SK-N-SH (cell line): ENCODE measurements around the gene QTRT2. TPM values are rescaled to one million over a fixed set of nuclear protein-coding genes. Genes with fewer than 3 reads are reported as not detected.

Experiments used
- CTCF ChIA-PET: fragments of 300-600, 350-600 bp; formaldehyde crosslinking; extraction: SDS; loops from one replicate; lab custom pipeline; 2021; lab: Yijun Ruan, JAX
- POLR2A ChIA-PET: fragments of 350-600 bp; sonication (Branson Sonifier 250); formaldehyde crosslinking; extraction: SDS; loops from one replicate; lab custom pipeline; 2020; ENCODE audit warnings: antibody characterized with exemption, inconsistent platforms; lab: Yijun Ruan, JAX
- DNase-seq: peaks from one replicate; pipeline ENCODE4 v3.0.0; 2012
- H2AFZ ChIP-seq: fragments of 200-600 bp; sonication (generic); 2 replicates; pipeline ENCODE4 v1.8.1; 2016; ENCODE audit warnings: antibody characterized with exemption, mild to moderate bottlenecking, low read depth
- H3F3A ChIP-seq: fragments of 200-600 bp; sonication (generic); replicated peaks from 2 replicates; pipeline ENCODE3; 2016; ENCODE audit warnings: antibody characterized with exemption, mild to moderate bottlenecking; ENCODE audit not compliant: insufficient read depth
- H3K27ac ChIP-seq, 2 experiments: fragments of 200-500 bp in 1 of 2; fragments of 200-600 bp in 1 of 2; sonication (Bioruptor generic) in 1 of 2; sonication (generic), shearing (Covaris generic) in 1 of 2; 2 replicates each; pipeline versions ENCODE4 v1.5.1 to v1.6.1; 2014 to 2016; ENCODE audit warnings: low read depth in 2 of 2, inconsistent platforms in 1 of 2, low read length in 1 of 2, mild to moderate bottlenecking in 1 of 2, mixed read lengths in 1 of 2
- H3K27me3 ChIP-seq: fragments of 200-600 bp; sonication (generic), shearing (Covaris generic); 2 replicates; pipeline ENCODE4 v1.6.1; 2016; ENCODE audit warnings: mixed run types; ENCODE audit not compliant: insufficient read depth
- H3K36me3 ChIP-seq, 2 experiments: fragments of 200-500 bp in 1 of 2; fragments of 200-600 bp in 1 of 2; sonication (Bioruptor generic) in 1 of 2; sonication (generic) in 1 of 2; replicated peaks in 1 of 2; 2 replicates each; pipeline versions ENCODE3 to v1.5.1; 2014 to 2016; ENCODE audit warnings: low read length in 1 of 2, mild to moderate bottlenecking in 1 of 2; ENCODE audit not compliant: insufficient read depth in 2 of 2, control insufficient read depth in 1 of 2
- H3K4me1 ChIP-seq, 2 experiments: fragments of 200-500 bp in 1 of 2; fragments of 200-600 bp in 1 of 2; sonication (Bioruptor generic) in 1 of 2; sonication (generic), shearing (Covaris generic) in 1 of 2; 2 replicates each; pipeline versions ENCODE4 v1.5.1 to v1.6.1; 2014 to 2016; ENCODE audit warnings: low read depth in 1 of 2, low read length in 1 of 2, mixed run types in 1 of 2; ENCODE audit not compliant: insufficient read depth in 2 of 2, control insufficient read depth in 1 of 2
- H3K4me2 ChIP-seq: fragments of 200-600 bp; sonication (generic), shearing (Covaris generic); 2 replicates; pipeline ENCODE4 v1.6.1; 2017; ENCODE audit warnings: mixed run types
- H3K4me3 ChIP-seq, 2 experiments: fragments of 200-500 bp in 1 of 2; fragments of 200-600 bp in 1 of 2; sonication (Bioruptor generic) in 1 of 2; sonication (generic), shearing (Covaris generic) in 1 of 2; 2 replicates each; pipeline versions ENCODE4 v1.5.1 to v1.8.1; 2014 to 2016; ENCODE audit warnings: low read depth in 2 of 2, inconsistent platforms in 1 of 2, low read length in 1 of 2, mild to moderate bottlenecking in 1 of 2, mixed read lengths in 1 of 2, moderate library complexity in 1 of 2
- H3K79me2 ChIP-seq: fragments of 200-600 bp; sonication (generic); 2 replicates; pipeline ENCODE4 v1.8.1; 2017; ENCODE audit warnings: mild to moderate bottlenecking; ENCODE audit not compliant: insufficient read depth
- H3K9ac ChIP-seq: fragments of 200-600 bp; sonication (generic); 2 replicates; pipeline ENCODE4 v1.6.1; 2017; ENCODE audit warnings: mixed run types
- H3K9me2 ChIP-seq: fragments of 200-600 bp; sonication (generic); 2 replicates; pipeline ENCODE4 v1.6.1; 2017; ENCODE audit warnings: mixed run types
- H3K9me3 ChIP-seq: fragments of 200-600 bp; sonication (generic); 2 replicates; pipeline ENCODE4 v1.6.1; 2017; ENCODE audit warnings: mixed run types, mild to moderate bottlenecking, moderate library complexity
- H4K20me1 ChIP-seq: fragments of 200-600 bp; sonication (generic); 2 replicates; pipeline ENCODE4 v1.6.1; 2017; ENCODE audit warnings: mild to moderate bottlenecking, mixed run types; ENCODE audit not compliant: insufficient read depth
- EZH2phosphoT487 ChIP-seq: fragments of 200-600 bp; sonication (generic); IDR thresholded peaks from 2 replicates; pipeline ENCODE4 v1.6.1; 2017; ENCODE audit warnings: low read depth, mixed run types, mild to moderate bottlenecking, antibody characterized with exemption, moderate library complexity, borderline replicate concordance
- FOSL2 ChIP-seq: IDR thresholded peaks from 2 replicates; pipeline ENCODE4 v1.4.0; 2012; ENCODE audit warnings: low read depth, mild to moderate bottlenecking, moderate library complexity, borderline replicate concordance
- FOXJ3 ChIP-seq: sonication (generic); formaldehyde crosslinking; IDR thresholded peaks from 2 replicates; pipeline ENCODE4 v1.5.1; 2020; ENCODE audit warnings: mild to moderate bottlenecking, missing genetic modification reagents
- FOXM1 ChIP-seq: IDR thresholded peaks from 2 replicates; pipeline ENCODE4 v1.4.0; 2012; ENCODE audit warnings: low read depth, mild to moderate bottlenecking
- GABPA ChIP-seq: IDR thresholded peaks from 2 replicates; pipeline ENCODE4 v1.4.0; 2012; ENCODE audit warnings: low read depth, mild to moderate bottlenecking
- MAX ChIP-seq: IDR thresholded peaks from 2 replicates; pipeline ENCODE4 v1.4.0; 2012; ENCODE audit warnings: low read depth
- POLR2AphosphoS5 ChIP-seq: IDR thresholded peaks from 2 replicates; pipeline ENCODE4 v1.6.1; 2012; ENCODE audit warnings: low read depth, low read length
- SIN3A ChIP-seq: IDR thresholded peaks from 2 replicates; pipeline ENCODE4 v1.6.1; 2012; ENCODE audit warnings: low read depth, mild to moderate bottlenecking, low read length, moderate library complexity, borderline replicate concordance
- SMC3 ChIP-seq: IDR thresholded peaks from 2 replicates; pipeline ENCODE4 v1.6.1; 2012; ENCODE audit warnings: low read depth, low read length, improper control_type of control experiment
- TCF12 ChIP-seq: IDR thresholded peaks from 2 replicates; pipeline ENCODE4 v1.4.0; 2012
- USF2 ChIP-seq: fragments of 150-350 bp; IDR thresholded peaks from 2 replicates; pipeline ENCODE4 v1.6.1; 2017; ENCODE audit warnings: antibody characterized with exemption, low read length, low read depth, borderline replicate concordance
- YY1 ChIP-seq: IDR thresholded peaks from 2 replicates; pipeline ENCODE4 v1.4.0; 2012; ENCODE audit warnings: low read depth, mild to moderate bottlenecking
- WGBS: methylation state at CpG from one replicate; pipeline ENCODE4 v1.1.6; 2017; ENCODE audit warnings: low lambda C conversion rate; 5-methylcytosine and 5-hydroxymethylcytosine counted together
- polyA plus RNA-seq, 3 experiments: library from polyadenylated mRNA; depleted of rRNA; stranded (reverse); fragments of >200 nt; gene quantifications; 2 replicates each; pipeline ENCODE4 v1.2.3, GENCODE V29; 2012
- TF ChIP-seq, protein P1 (sequence below): IDR thresholded peaks from 2 replicates; pipeline ENCODE4; 2012
- TF ChIP-seq, protein P2 (sequence below): IDR thresholded peaks from 2 replicates; pipeline ENCODE4 v1.4.0; 2012; ENCODE audit warnings: low read depth, borderline replicate concordance

Gene QTRT2
- polyA plus RNA-seq, 1 of the 3 experiments (the other 2 are of a cell fraction), result 6.2 TPM

DNA sequence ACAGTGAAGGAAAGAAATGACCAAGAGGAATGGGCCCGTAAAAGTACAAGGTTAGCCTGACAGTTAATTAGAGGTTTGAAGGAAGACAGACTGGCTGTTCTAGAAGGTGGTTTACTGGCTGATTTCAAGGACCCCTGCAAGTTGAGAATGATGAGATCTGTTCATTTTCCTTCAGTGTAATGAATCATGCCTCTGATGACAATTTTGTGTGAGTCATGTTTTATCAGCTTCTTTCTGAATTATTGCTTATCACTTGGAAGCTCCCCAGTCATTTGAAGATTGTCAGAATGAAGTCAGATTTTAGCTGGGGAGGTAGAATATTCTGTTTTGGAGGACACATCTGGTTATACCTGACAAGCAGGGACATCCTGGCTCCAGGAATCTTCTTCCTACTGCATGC lies 71.7 kb downstream of the QTRT2 start:
- no peak for DNase-seq
- POLR2A ChIA-PET, result no interaction called here
- Histone ChIP-seq H3K4me3 (no peak overlapping the region), H4K20me1 (no peaks in the 10 kb centered on the region), H3K4me2 (no peak overlapping the region), H3K36me3 (no peaks in the 10 kb centered on the region), H3K9me2 (no peaks in the 10 kb centered on the region), H3F3A (no peaks in the 10 kb centered on the region), H3K9ac (no peak overlapping the region), H2AFZ (no peak overlapping the region), H3K4me1 (peaks cover 0 to 4% of the 10 kb centered on the region in 2 experiments; a peak in 1 of 4 replicates), H3K79me2 (no peaks in the 10 kb centered on the region), H3K27me3 (no peaks in the 10 kb centered on the region), H3K9me3 (no peaks in the 10 kb centered on the region), H3K27ac (no peak overlapping the region)
- 35% methylated on average over 1 of the region's 1 CpG for WGBS
- TF ChIP-seq TCF12 (peak; percentile 69; the same call in 1 of the 2 replicates), MAX (no peak), FOSL2 (peak; percentile 45; the same call in 1 of the 2 replicates), EZH2phosphoT487 (no peak), FOXJ3 (CRISPR knock-in tag) (no peak)
- TF ChIP-seq, protein P1, sequence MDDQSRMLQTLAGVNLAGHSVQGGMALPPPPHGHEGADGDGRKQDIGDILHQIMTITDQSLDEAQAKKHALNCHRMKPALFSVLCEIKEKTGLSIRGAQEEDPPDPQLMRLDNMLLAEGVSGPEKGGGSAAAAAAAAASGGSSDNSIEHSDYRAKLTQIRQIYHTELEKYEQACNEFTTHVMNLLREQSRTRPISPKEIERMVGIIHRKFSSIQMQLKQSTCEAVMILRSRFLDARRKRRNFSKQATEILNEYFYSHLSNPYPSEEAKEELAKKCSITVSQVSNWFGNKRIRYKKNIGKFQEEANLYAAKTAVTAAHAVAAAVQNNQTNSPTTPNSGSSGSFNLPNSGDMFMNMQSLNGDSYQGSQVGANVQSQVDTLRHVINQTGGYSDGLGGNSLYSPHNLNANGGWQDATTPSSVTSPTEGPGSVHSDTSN, result peak; percentile 67
- CTCF ChIA-PET, result interaction anchor here (0.7 kb wide), 1 partner anchor 31 kb away, joined by 3 read pairs; no protein-coding TSS in a partner anchor

- H3F3A ChIP-seq, result no peaks in the 10 kb centered on the region
- no peak overlapping the region for H3K4me3 ChIP-seq
- no peaks in the 10 kb centered on the region for H3K27me3 ChIP-seq
- CTCF ChIA-PET, result interaction anchor here (0.7 kb wide), 1 partner anchor 30 kb away, joined by 3 read pairs; no protein-coding TSS in a partner anchor
- no peak overlapping the region for H3K4me2 ChIP-seq
- H2AFZ ChIP-seq, result no peak overlapping the region
- whole genome bisulfite sequencing, result 84% methylated on average over 8 of the region's 8 CpGs
- no peak overlapping the region for H3K9ac ChIP-seq
- H3K79me2 ChIP-seq, result no peaks in the 10 kb centered on the region
- H3K36me3 ChIP-seq, result no peaks in the 10 kb centered on the region
- H3K27ac ChIP-seq, result no peak overlapping the region
- POLR2A ChIA-PET, result no interaction called here
- peaks cover 0 to 4% of the 10 kb centered on the region in 2 experiments; a peak in 1 of 4 replicates for H3K4me1 ChIP-seq
- no peak for TF ChIP-seq USF2
- TF ChIP-seq GABPA, result no peak
- TF ChIP-seq YY1, result no peak
- TF ChIP-seq FOXM1, result no peak
- no peak for TF ChIP-seq SMC3
- TF ChIP-seq FOSL2, result no peak
- TF ChIP-seq, protein P2, sequence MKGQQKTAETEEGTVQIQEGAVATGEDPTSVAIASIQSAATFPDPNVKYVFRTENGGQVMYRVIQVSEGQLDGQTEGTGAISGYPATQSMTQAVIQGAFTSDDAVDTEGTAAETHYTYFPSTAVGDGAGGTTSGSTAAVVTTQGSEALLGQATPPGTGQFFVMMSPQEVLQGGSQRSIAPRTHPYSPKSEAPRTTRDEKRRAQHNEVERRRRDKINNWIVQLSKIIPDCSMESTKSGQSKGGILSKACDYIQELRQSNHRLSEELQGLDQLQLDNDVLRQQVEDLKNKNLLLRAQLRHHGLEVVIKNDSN, result no peak
- no peak for TF ChIP-seq SIN3A
- no peak for TF ChIP-seq POLR2AphosphoS5
- H3K9me3 ChIP-seq, result no peaks in the 10 kb centered on the region
- H3K9me2 ChIP-seq, result no peaks in the 10 kb centered on the region
- no peaks in the 10 kb centered on the region for H4K20me1 ChIP-seq
- no peak for DNase-seq
These were observed 72.3 kb downstream of the QTRT2 start for GRCh38 chr3:114128826-114129225.
